IPS DF 6.9 (cell line): ENCODE measurements around the gene HECW1.

Experiments used
- DNase-seq: peaks from one replicate; pipeline ENCODE4 v3.0.0-alpha.2; 2013; ENCODE audit warnings: low read depth, low spot score
- H3K27ac ChIP-seq: one replicate; pipeline ENCODE4 v1.5.1; 2013; ENCODE audit warnings: low read length, control low read depth
- H3K27me3 ChIP-seq: 2 replicates; pipeline ENCODE4 v1.6.1; 2013; ENCODE audit warnings: mild to moderate bottlenecking, low read length; ENCODE audit not compliant: control insufficient read depth, insufficient read depth
- H3K36me3 ChIP-seq: 2 replicates; pipeline ENCODE4 v1.6.1; 2013; ENCODE audit warnings: low read length; ENCODE audit not compliant: control insufficient read depth, insufficient read depth
- H3K4me1 ChIP-seq: 2 replicates; pipeline ENCODE4 v1.6.1; 2013; ENCODE audit warnings: low read length; ENCODE audit not compliant: control insufficient read depth, insufficient read depth
- H3K4me3 ChIP-seq: 2 replicates; pipeline ENCODE4 v1.5.1; 2013; ENCODE audit warnings: mild to moderate bottlenecking, low read length
- H3K9me3 ChIP-seq: 2 replicates; pipeline ENCODE4 v1.6.1; 2013; ENCODE audit warnings: low read length, inconsistent platforms; ENCODE audit not compliant: control insufficient read depth, insufficient read depth
- WGBS: extraction: QIAGEN DNeasy Blood & Tissue Kit; methylation state at CpG from one replicate; pipeline ENCODE4 v1.1.7; 2013; ENCODE audit warnings: mixed read lengths, missing lambda C conversion rate; ENCODE audit not compliant: insufficient read length, insufficient coverage; 5-methylcytosine and 5-hydroxymethylcytosine counted together

HECW1 gene

DNA sequence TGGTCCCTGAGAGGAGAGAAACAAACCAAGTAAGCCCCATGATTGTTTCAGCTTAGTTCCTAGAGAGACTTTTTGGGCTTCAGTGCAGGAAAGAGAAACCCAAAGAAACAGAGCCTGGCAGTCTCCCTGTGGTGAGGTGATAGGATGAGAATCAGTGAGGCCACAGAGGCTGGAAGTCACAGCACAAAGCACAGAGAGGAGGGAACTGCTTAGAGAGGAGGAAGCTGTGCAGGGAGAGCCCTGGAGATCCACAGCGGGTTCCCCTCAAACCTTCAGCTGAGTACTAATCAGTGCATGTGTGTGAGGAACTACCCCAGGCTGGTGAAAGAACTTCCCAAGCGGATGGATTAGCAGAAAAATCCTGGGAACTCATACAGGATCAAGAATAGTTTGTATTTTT is 27.4 kb upstream of the HECW1 start:
- no peak for DNase-seq
- Histone ChIP-seq H3K27ac (no peak overlapping the region), H3K4me3 (no peak overlapping the region), H3K36me3 (no peaks in the 10 kb centered on the region), H3K9me3 (no peaks in the 10 kb centered on the region), H3K4me1 (no peaks in the 10 kb centered on the region), H3K27me3 (no peaks in the 10 kb centered on the region)
- no CpG with 5 or more reads among the region's 2 CpGs for WGBS

GRCh38 chr7:43085992-43086391 is 26.5 kb upstream of the HECW1 start:
- H3K36me3 ChIP-seq, result no peaks in the 10 kb centered on the region
- no peak overlapping the region for H3K27ac ChIP-seq
- no peak overlapping the region for H3K4me3 ChIP-seq
- no CpG with 5 or more reads among the region's 1 CpG for WGBS
- no peaks in the 10 kb centered on the region for H3K27me3 ChIP-seq
- H3K4me1 ChIP-seq, result no peaks in the 10 kb centered on the region
- no peaks in the 10 kb centered on the region for H3K9me3 ChIP-seq
- DNase-seq, result no peak

DNA sequence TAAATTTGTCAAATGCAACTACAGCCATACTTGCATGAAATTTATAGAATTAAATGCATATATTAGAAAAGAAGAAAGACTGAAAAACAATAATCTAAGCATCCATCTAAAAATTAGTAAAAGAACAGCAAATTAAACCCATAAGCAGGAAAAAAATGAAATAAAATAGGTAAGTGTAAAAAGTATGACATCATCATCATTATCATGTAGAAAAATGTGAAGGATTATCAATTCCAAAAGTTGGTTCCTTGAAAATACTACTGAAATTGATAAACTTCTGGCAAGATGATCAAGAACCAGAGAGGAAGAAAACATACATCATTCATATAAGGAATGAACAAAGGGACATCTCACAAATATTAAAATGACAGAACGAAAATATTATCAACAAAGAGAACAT is 19.6 kb upstream of the HECW1 start:
- no CpG with 5 or more reads among the region's 1 CpG for WGBS
- H3K9me3 ChIP-seq, result no peaks in the 10 kb centered on the region
- no peak overlapping the region for H3K4me3 ChIP-seq
- no peaks in the 10 kb centered on the region for H3K4me1 ChIP-seq
- no peak overlapping the region for H3K27ac ChIP-seq
- no peak for DNase-seq
- H3K27me3 ChIP-seq, result no peaks in the 10 kb centered on the region
- no peaks in the 10 kb centered on the region for H3K36me3 ChIP-seq

- no peak for DNase-seq
- no peaks in the 10 kb centered on the region for H3K36me3 ChIP-seq
- no peaks in the 10 kb centered on the region for H3K9me3 ChIP-seq
- H3K27me3 ChIP-seq, result no peaks in the 10 kb centered on the region
- H3K27ac ChIP-seq, result no peak overlapping the region
- H3K4me1 ChIP-seq, result no peaks in the 10 kb centered on the region
- WGBS, result no CpG with 5 or more reads among the region's 4 CpGs
- no peak overlapping the region for H3K4me3 ChIP-seq
Measured at GRCh38 chr7:43096875-43097274, 15.6 kb upstream of the HECW1 start.

- no peak overlapping the region for H3K27ac ChIP-seq
Measured at GRCh38 chr7:43099750-43100149, 12.7 kb upstream of the HECW1 start.

GRCh38 chr7:43104874-43105520 is 7.5 kb upstream of the HECW1 start:
- Histone ChIP-seq H3K4me3 (no peak overlapping the region), H3K27me3 (no peaks in the 10 kb centered on the region), H3K4me1 (no peaks in the 10 kb centered on the region; the same call in 1 of the 2 replicates), H3K9me3 (no peaks in the 10 kb centered on the region), H3K27ac (no peak overlapping the region), H3K36me3 (no peaks in the 10 kb centered on the region)
- WGBS, result no CpG with 5 or more reads among the region's 1 CpG
- DNase-seq, result no peak

More at GRCh38 chr7:43099750-43100149, 12.7 kb upstream of the HECW1 start:
- Histone ChIP-seq H3K27me3 (no peaks in the 10 kb centered on the region), H3K9me3 (no peaks in the 10 kb centered on the region), H3K36me3 (no peaks in the 10 kb centered on the region), H3K4me3 (no peak overlapping the region), H3K4me1 (no peaks in the 10 kb centered on the region)
- no peak for DNase-seq
- WGBS, result no CpG with 5 or more reads among the region's 6 CpGs

GRCh38 chr7:43105521-43106120 is 6.8 kb upstream of the HECW1 start:
- H3K4me1 ChIP-seq, result no peaks in the 10 kb centered on the region; the same call in 1 of the 2 replicates

DNA sequence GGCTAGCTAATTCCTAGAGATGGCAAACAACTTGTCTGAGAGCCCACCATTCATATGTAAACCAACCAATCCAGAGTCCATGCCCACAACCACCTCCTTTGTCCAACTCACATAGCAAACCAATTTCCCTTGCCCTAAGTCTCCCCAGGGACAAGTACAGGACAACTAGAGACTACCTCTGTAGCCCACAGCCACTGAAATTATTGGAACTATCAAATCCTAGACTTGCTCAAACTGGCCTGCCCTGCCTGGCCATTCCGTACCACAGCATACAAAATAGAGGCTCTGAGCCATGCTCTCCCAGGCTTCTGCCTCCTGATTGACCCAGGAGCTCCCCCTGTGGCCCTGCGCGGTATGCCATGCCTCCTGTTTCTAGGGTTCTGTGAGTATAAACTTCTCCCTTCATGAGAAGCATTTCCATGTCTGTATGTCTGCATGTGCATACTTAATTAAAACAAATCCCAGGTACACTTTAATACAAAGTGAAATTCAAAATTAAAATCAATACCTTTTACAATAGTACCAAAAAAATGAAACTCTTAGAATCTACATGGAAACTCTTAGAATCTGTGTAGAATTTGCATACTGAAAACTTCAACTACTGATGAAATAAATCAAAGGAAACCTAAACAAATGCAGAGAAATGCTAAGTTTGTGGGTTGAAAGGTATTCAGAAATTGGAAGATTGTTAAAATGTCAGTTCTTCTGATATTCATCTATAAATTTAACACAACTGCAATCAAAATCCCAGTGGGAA is 4.0 kb upstream of the HECW1 start:
- Histone ChIP-seq H3K36me3 (no peaks in the 10 kb centered on the region), H3K27me3 (peaks cover 1% of the 10 kb centered on the region; the same call in 1 of the 2 replicates), H3K9me3 (no peaks in the 10 kb centered on the region), H3K4me3 (no peak overlapping the region), H3K27ac (no peak overlapping the region), H3K4me1 (no peaks in the 10 kb centered on the region; the same call in 1 of the 2 replicates)
- no CpG with 5 or more reads among the region's 3 CpGs for WGBS
- peak; percentile 68 for DNase-seq

More at GRCh38 chr7:43105521-43106120, 6.8 kb upstream of the HECW1 start:
- Histone ChIP-seq H3K27me3 (no peaks in the 10 kb centered on the region), H3K9me3 (no peaks in the 10 kb centered on the region), H3K27ac (no peak overlapping the region), H3K36me3 (no peaks in the 10 kb centered on the region), H3K4me3 (no peak overlapping the region)
- no peak for DNase-seq
- WGBS, result no CpG with 5 or more reads among the region's 3 CpGs

DNA sequence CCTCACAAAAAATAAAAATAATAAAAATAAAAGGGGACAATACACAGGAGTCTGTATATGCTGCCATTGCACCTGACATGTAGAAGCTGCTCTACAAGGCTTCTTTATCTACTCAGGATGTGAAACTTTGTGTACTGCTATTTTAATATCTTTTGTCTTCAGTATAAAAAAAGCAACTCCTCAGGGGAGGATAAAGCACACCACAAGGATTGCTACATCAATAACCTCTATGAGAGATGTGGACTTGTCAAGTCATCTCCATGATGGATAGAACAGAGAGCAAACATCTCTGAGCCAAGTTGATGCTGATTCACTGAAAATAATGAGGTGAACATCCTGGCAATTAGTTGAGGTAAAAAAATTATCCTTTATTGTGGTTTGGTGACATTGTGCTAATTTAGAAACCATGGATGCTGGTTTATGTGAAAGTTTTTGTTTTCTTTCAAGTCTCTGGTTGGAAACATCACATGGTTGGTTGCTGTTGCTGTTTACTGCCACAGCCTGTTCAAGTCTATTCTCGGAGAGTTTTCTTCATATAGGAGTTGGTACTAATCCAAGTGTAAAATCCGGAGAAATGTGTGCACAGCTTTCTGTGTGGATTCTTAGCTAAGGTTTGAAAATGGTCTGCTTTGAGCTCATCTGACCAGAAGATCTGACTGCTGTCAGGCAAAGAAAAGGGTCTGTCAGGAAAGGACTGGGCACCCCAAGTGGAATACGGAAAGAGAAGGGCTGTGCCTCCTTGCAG is 1.5 kb upstream of the HECW1 start:
- Histone ChIP-seq H3K4me1 (no peaks in the 10 kb centered on the region; the same call in 1 of the 2 replicates), H3K9me3 (no peaks in the 10 kb centered on the region), H3K36me3 (no peaks in the 10 kb centered on the region), H3K4me3 (no peak overlapping the region), H3K27ac (no peak overlapping the region), H3K27me3 (peaks cover 1% of the 10 kb centered on the region; the same call in 1 of the 2 replicates)
- no peak for DNase-seq
- WGBS, result no CpG with 5 or more reads among the region's 3 CpGs
